HG02798 (cell line): ENCODE measurements around the gene LRRC14B.
"Not testable (repeated sequence)": the region's sequence is repeated elsewhere in the genome, so short reads cannot be mapped to it uniquely, and the experiment has no call there.

Experiments
- ATAC-seq: cut with Tn5 transposase; IDR thresholded peaks from one replicate; pipeline ENCODE4 v1.9.1; 2021; ENCODE audit warnings: mild to moderate bottlenecking; ENCODE audit not compliant: unreplicated experiment, poor library complexity

LRRC14B gene

DNA sequence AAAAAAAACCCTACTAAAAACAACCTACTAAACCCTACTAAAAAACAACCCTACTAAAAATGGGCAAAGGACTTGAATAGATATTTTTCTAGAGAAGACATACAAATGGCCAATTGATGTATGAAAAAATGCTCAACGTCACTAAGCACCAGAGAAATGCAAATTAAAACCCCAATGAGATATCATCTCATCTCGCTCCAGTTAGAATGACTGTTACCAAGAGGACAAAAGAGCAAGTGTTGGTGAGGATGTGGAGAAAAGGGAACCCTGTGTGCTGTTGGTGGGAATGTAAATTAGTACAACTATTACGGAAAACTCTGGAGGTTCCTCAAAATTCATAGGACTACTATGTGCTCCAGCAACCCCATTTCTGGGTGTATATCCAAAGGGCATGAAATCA, 37.6 kb downstream of the LRRC14B start:
- ATAC-seq: no peak

DNA sequence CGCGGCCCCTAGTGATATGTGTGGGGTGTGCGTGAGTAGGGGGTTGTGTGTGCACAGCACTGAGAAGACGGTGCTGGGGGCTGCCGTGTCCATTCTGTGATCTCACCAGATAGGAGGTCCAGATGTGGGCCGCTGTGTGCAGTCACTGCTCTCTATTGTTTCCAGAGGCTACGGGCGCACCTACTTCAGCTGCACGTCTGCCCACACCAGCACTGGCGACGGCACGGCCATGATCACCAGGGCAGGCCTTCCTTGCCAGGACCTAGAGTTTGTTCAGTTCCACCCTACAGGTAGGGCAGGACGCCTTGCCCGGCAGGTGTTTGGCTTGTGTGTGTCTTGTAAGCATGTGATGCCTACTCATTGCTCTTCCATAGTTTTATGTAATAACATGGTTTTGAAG, 39.4 kb downstream of the LRRC14B start:
- no peak for ATAC-seq

DNA sequence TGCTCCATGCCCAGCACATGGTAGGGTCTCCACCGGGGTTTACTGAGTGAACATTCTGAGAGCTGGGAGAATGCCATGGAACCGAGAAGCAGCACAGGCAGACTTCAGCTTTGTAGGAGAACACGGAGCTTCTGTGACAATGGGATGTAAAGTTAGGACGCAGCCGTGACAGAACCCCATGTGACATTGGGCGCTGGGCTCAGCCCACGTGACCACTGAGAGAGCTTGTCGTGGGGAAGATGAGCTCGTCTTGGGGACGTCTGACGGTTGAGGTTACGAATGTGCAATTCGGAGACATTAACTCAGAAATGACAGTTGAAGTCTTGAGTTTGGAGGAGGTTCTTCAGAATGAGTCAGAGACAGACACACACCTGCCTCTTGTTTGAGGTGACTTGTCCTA, 40.4 kb downstream of the LRRC14B start:
- ATAC-seq: no peak

DNA sequence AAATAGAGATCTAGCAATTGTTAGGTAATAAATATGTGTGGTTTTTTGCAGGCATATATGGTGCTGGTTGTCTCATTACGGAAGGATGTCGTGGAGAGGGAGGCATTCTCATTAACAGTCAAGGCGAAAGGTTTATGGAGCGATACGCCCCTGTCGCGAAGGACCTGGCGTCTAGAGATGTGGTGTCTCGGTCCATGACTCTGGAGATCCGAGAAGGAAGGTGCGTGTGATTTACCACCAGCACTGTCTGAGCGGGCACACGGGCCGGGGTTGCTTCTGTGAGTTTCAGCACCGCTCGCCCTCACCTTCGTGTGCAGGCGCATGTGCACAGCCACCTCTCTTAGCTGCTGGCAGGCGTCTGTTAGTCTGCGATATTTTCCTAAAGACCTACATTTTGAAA, 42.1 kb downstream of the LRRC14B start:
- ATAC-seq: not testable (repeated sequence)

DNA sequence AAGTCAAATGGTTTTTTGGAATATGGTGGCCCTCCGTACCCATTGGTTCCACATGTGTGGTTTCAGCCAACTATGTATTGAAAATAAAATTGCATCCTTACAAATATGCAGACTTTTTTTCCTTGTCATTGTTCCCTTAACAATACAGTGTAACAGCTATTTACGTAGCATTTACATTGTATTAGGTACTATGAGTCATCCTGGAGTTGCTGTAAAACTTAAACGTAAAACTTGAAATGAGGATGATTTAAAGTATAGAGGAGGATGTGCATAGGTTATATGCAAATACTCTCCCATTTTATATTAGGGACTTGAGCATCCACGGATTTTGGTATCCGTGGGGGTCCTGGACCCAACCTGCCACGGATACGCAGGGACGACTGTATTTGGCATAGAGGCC, 43.2 kb downstream of the LRRC14B start:
- no peak for ATAC-seq

DNA sequence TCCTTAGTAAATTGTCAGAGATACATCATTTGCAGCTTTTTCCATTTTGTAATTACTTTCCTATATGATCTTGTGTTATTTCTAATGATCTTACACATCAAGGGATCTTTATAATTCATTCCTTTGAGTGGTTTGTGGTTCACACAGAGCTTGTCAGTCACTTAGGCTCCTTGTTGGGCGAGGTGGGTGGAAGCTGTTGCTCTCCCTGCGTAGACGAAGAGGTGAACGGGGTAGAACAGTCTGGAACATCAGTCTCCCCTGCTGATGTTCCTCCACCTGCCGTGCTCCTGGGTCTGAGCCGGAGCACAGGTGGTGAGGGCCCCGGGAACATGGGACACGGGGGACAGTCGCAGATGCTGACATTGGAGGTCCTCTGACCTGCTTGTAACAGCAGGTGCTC, 44.2 kb downstream of the LRRC14B start:
- not testable (repeated sequence) for ATAC-seq

DNA sequence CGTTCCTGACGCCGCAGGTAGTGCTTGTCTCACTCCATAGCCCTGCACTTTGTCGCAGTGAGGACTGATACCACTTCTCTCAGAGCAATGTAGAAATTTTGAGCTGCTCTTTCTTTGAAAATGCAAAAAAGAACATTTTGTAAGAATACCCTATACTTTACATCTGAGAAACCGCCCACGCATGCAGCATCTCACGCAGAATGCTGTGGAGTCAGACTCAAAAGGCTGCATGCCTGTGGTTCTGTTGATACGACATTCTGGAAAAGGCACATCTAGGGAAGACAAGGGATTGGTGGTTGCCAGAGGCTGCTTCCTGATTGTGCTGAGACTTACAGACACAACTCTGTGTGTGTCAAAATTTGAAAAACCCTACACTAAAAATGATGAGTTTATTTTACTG, 46.6 kb downstream of the LRRC14B start:
- ATAC-seq: not testable (repeated sequence)

DNA sequence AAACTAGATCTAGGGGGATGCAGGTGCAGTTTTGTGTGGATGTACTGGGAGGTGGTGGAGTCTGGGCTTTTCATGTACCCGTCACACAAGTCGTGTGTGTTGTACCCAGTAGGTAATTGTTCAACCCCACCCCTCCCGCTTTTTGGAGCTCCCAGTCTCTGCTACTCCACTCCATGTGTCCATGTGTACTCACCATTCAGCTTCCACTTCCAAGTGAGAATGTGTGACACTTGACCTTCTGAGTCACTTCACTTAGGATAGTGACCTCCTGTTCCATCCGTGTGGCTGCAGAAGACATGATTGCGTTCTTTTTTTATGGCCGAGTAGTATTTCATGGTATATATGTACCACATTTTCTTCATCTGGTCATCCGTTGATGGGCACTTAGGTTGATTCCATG, 49.3 kb downstream of the LRRC14B start:
- ATAC-seq: not testable (repeated sequence)

DNA sequence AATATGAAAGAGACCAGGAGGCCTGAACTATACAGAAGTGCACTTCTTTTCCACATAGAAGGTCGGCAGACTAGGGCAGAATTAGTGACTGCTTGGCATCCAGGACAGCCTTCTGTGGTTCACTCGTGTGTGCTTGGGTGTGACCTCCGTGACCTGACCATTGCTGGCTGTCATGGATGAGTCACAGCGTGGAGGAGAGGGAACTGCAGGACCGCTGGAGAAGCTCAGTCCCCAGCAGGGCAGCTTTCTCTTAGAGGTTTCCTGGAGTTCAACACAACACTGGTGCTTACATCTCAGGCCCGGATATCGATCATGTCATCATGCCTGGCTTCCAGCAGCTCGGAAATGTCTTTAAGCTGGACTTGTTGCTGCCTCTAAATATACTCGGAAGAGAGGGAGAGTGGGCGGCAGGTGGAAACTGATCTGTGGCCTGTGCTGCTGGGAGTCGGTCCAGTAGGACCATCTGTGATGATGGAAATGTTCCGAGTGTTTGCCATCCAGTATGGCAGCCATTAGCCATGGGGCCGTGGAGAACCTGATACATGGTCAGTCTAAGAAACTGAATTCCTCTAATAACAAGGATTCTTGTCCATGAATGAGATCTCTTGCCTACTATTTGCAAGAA, 49.9 kb downstream of the LRRC14B start:
- ATAC-seq: not testable (repeated sequence)

DNA sequence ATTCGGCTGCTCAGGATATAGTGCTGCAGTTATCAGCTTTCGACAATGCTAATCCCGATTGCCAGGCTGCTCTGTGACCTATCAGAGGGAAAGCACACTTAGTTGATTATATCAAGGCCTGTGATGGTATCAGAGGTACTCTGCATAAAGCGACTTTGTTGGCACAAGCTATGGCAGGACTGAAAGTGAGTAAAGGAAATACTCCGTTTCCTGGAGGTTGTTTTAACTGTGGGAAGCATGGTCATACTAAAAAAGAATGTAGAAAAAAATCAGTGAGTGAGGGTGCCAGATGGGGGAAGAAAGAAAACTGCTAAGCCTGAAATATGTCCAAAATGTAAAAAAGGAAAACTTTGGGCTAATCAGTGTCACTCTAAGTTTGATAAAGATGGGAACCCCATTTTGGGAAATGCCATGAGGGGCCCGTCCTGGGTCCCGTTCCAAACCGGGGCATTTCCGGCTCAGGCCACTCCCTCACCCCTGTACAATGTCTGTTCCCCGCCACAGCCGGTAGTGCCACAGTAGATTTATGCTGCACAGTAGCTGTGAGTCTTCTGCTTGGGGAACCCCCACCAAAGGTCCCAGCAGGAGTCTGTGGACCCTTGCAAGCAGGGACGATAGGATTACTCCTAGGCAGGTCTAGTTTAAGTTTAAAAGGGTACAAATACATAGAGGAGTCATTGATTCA, 52.5 kb downstream of the LRRC14B start:
- not testable (repeated sequence) for ATAC-seq

DNA sequence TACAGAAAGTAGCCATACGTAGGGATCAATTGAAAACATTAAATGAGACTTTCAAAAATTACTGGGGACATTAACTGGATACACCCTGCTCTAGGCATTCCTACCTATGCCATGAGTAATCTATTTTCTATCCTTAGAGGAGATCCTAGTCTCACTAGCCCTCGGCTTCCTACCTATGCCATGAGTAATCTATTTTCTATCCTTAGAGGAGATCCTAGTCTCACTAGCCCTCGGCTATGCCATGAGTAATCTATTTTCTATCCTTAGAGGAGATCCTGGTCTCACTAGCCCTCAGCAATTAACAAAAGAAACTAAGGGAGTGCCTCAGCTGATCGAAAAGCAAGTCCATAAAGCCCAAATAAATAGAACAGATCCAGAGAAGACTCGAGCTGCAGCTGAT, 54.4 kb downstream of the LRRC14B start:
- ATAC-seq: not testable (repeated sequence)
